ENCODE measurements around the gene GHITM. TPM values are rescaled to one million over a fixed set of nuclear protein-coding genes. Genes with fewer than 3 reads are reported as not detected.

GHITM gene
- total RNA-seq, 2 experiments from 2014 or later = 120 to 124 TPM

DNA sequence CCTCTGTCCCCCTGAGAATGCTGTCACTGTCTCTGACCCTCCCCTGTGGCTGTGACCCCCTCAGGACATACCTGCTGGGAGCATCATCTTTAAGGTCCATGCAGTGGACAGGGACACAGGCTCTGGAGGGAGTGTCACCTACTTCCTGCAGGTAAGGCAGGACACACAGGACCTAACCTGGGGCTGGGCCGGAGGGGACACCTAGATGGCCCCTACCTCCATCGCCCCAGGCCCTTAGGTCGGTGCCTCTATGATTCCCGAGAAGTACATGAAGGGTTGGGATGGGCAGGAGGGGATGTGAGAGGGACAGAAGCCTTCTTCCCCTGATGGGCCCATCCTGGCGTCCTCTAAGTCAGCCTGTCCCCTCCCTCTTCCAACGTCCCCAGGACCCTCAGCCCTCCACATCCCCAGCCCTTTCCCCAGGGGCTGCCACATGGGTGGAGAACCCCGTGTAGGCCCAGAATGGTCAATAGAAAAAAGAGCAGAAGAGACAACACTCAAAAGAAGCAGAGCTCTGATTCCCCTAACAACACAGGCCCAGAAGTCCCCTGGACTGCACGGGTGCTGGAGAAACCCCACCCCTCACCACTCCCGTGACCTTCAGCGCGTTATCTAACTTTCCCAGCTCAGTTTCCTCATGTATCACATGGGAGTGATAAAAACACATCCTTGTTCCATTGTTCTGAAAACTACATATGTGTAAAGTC is 61.4 kb downstream of the GHITM start:
- no peak overlapping the region for H3K27ac Mint-ChIP-seq
- no peak overlapping the region for H3K4me3 Mint-ChIP-seq
- H3K4me1 Mint-ChIP-seq = no peaks in the 10 kb centered on the region
- ChIA-PET POLR2A (no interaction called here), CTCF (interaction anchor here (2.2 kb wide), 1 partner anchor 53 kb away, joined by 5 read pairs; no protein-coding TSS in a partner anchor)
- no peaks in the 10 kb centered on the region for H3K36me3 Mint-ChIP-seq (ENCODE audit: low read depth)
- no peak for DNase-seq
- peaks cover 23% of the 10 kb centered on the region for H3K27me3 Mint-ChIP-seq
- H3K9me3 Mint-ChIP-seq = no peaks in the 10 kb centered on the region

DNA sequence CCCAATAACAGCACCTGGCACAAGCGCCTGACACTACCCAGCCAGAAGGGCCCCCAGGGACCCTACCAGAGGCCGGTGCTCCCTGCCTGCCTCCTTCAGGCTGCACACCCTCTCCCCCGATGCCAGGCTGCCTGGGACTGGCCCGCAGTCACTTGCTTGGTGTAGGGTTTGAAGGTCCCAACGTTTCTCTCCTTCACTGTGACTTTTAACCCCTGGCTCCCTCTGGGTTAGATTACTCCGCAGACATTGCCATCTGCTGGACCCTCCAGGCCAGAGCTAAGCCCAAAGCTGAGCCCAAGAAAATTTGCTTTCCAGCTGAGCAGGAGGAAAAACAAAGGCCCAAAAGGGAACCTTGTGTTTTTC is 61.9 kb downstream of the GHITM start:
- no peak for DNase-seq
- Mint-ChIP-seq H3K4me1 (no peaks in the 10 kb centered on the region), H3K9me3 (no peaks in the 10 kb centered on the region), H3K36me3 (ENCODE audit: low read depth) (no peaks in the 10 kb centered on the region), H3K27me3 (peaks cover 17% of the 10 kb centered on the region), H3K27ac (no peak overlapping the region), H3K4me3 (no peak overlapping the region)
- CTCF ChIA-PET = interaction anchor here (2.2 kb wide), 1 partner anchor 53 kb away, joined by 5 read pairs; no protein-coding TSS in a partner anchor
- POLR2A ChIA-PET = no interaction called here

DNA sequence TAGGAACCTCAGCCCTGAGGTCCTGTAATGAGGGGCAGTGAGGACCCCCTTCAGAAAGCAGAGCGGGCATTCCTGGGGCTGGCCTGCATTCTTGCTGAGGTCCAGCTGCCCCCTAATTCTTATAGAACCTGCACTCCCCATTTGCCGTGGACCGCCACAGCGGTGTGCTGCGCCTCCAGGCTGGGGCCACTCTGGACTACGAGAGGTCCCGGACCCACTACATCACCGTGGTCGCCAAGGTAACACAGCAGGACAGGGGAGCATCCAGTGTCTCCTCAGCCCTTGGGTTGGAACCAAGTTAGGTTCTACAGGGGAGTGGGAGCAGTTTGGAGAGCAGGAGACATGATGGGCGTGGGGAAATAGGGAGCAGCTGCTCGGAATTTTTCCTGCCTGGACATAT is 62.4 kb downstream of the GHITM start:
- ChIA-PET POLR2A (no interaction called here), CTCF (interaction anchor here (2.2 kb wide), 1 partner anchor 54 kb away, joined by 5 read pairs; no protein-coding TSS in a partner anchor)
- Mint-ChIP-seq H3K4me1 (no peaks in the 10 kb centered on the region), H3K27me3 (peaks cover 14% of the 10 kb centered on the region), H3K27ac (no peak overlapping the region), H3K36me3 (ENCODE audit: low read depth) (no peaks in the 10 kb centered on the region), H3K9me3 (no peaks in the 10 kb centered on the region), H3K4me3 (no peak overlapping the region)
- DNase-seq = no peak

DNA sequence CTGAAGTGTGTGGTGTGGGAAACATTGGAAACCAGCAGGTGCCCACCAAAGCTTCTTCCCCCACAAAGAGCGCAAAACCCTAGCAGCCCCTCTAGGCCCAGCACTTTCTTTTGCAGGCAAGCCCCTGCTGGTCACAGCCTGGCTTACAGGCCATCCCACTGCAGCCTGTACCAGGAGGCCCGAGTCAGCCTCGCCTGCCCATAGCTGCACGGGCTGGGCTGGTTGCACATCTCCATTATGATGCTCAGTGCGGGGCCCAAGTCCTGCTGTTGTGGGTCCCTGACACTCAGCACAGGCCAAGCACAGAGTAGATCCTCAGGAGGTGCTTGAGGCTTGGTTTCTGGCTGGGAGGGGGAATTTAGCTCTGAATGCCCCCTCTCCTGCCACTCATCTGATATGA is 63.0 kb downstream of the GHITM start:
- ChIA-PET CTCF (interaction anchor here (2.2 kb wide), 1 partner anchor 54 kb away, joined by 5 read pairs; no protein-coding TSS in a partner anchor), POLR2A (no interaction called here)
- H3K4me1 Mint-ChIP-seq = no peaks in the 10 kb centered on the region
- DNase-seq = no peak
- peaks cover 13% of the 10 kb centered on the region for H3K27me3 Mint-ChIP-seq
- no peak overlapping the region for H3K4me3 Mint-ChIP-seq
- H3K36me3 Mint-ChIP-seq (ENCODE audit: low read depth) = no peaks in the 10 kb centered on the region
- no peak overlapping the region for H3K27ac Mint-ChIP-seq
- H3K9me3 Mint-ChIP-seq = no peaks in the 10 kb centered on the region

Other genes starting within 250 kb of the GHITM start
- not detected for gene GPR15LG, start 34.3 kb downstream of the GHITM start, total RNA-seq
- gene CDHR1, start 55.0 kb downstream of the GHITM start, total RNA-seq = under 1 TPM; 0.38 to 0.45 TPM
- not detected for gene LRIT2, start 86.0 kb downstream of the GHITM start, total RNA-seq
- not detected for gene LRIT1, start 102.0 kb downstream of the GHITM start, total RNA-seq
- gene RGR, start 105.5 kb downstream of the GHITM start, total RNA-seq = not detected
- gene CCSER2, start 189.1 kb downstream of the GHITM start, total RNA-seq = 10 to 100 TPM; 80.2 to 87.9 TPM